SU-DHL-6 (cell line): ENCODE measurements around the gene CHSY1.

Source experiments
- CTCF ChIP-seq: fragments of 200-600 bp; sonication (generic); IDR thresholded peaks from one replicate; pipeline ENCODE4 v1.5.1; 2017; ENCODE audit warnings: antibody characterized with exemption, mild to moderate bottlenecking, low read length, moderate library complexity; ENCODE audit not compliant: insufficient read depth, poor library complexity, severe bottlenecking
- EZH2phosphoT487 ChIP-seq: fragments of 200-600 bp; sonication (generic), shearing (Covaris generic); conservative IDR thresholded peaks from 2 replicates; pipeline ENCODE4 v1.6.1; 2018; ENCODE audit warnings: mild to moderate bottlenecking, antibody characterized with exemption, low read length, moderate library complexity, mixed read lengths

- TF ChIP-seq CTCF, result no peak
- TF ChIP-seq EZH2phosphoT487, result no peak
These were observed 77.5 kb downstream of the CHSY1 start for GRCh38 chr15:101174152-101174920.
